HL-60 (cell line): ENCODE measurements around the gene GZMA.
"Not testable (repeated sequence)": the region's sequence is repeated elsewhere in the genome, so short reads cannot be mapped to it uniquely, and the experiment has no call there.

Source experiments
- DNase-seq, 2 experiments: peaks; one replicate each; pipeline ENCODE4 v3.0.0-alpha.2; 2010 to 2020; ENCODE audit warnings: low read depth in 1 of 2, low spot score in 1 of 2
- H3K27ac ChIP-seq: fragments of 250-450 bp; sonication (Bioruptor Pico); replicated peaks from 2 replicates; pipeline ENCODE4 v1.5.1; 2020; ENCODE audit warnings: mild to moderate bottlenecking, moderate library complexity
- H3K27me3 ChIP-seq: fragments of 250-450 bp; sonication (Bioruptor Pico); 2 replicates; pipeline ENCODE4 v1.5.1; 2021; ENCODE audit warnings: mild to moderate bottlenecking, moderate library complexity; ENCODE audit not compliant: insufficient read depth, poor library complexity, severe bottlenecking
- H3K4me3 ChIP-seq: replicated peaks from 2 replicates; pipeline ENCODE4 v1.5.1; 2011; ENCODE audit warnings: mild to moderate bottlenecking, control low read depth, low read length; ENCODE audit not compliant: insufficient read depth
- GABPA ChIP-seq: IDR thresholded peaks from 2 replicates; pipeline ENCODE4 v1.6.1; 2012; ENCODE audit warnings: low read depth
- POLR2AphosphoS5 ChIP-seq: IDR thresholded peaks from 2 replicates; pipeline ENCODE4 v1.6.1; 2012; ENCODE audit warnings: low read depth
- SPI1 ChIP-seq: IDR thresholded peaks from 2 replicates; pipeline ENCODE4 v1.6.1; 2012; ENCODE audit warnings: low read depth, mild to moderate bottlenecking, borderline replicate concordance
- TF ChIP-seq, protein P1 (sequence below): IDR thresholded peaks from one replicate; pipeline ENCODE4 v1.5.1; 2011; ENCODE audit warnings: low read length, control low read depth, inconsistent platforms; ENCODE audit not compliant: insufficient read depth
- TF ChIP-seq, protein P2 (sequence below): IDR thresholded peaks from 2 replicates; pipeline ENCODE4 v1.6.1; 2012; ENCODE audit warnings: low read depth; ENCODE audit not compliant: insufficient replicate concordance

The GZMA gene

DNA sequence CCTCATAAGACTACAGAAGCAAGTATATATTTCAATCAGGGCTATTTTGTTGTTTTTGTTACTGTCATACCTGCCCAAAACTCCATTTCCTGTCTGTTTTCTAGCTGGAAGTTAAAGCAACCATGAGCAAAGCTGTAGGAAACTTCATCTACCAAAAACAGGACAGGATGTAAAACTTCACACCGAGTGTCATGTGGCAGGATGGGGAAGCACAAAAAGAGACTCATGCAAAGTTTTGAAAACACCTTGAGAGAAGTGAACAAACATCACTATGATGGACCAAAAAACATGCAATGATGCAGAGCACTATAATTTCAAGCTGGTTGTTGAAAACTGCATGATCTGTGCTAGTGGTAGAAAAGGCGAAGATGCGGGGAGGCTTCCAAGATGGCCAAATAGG, 6.3 kb upstream of the GZMA start:
- Histone ChIP-seq H3K27ac (no peak overlapping the region), H3K4me3 (no peak overlapping the region), H3K27me3 (no peaks in the 10 kb centered on the region)
- no peak for DNase-seq
- TF ChIP-seq, protein P1, sequence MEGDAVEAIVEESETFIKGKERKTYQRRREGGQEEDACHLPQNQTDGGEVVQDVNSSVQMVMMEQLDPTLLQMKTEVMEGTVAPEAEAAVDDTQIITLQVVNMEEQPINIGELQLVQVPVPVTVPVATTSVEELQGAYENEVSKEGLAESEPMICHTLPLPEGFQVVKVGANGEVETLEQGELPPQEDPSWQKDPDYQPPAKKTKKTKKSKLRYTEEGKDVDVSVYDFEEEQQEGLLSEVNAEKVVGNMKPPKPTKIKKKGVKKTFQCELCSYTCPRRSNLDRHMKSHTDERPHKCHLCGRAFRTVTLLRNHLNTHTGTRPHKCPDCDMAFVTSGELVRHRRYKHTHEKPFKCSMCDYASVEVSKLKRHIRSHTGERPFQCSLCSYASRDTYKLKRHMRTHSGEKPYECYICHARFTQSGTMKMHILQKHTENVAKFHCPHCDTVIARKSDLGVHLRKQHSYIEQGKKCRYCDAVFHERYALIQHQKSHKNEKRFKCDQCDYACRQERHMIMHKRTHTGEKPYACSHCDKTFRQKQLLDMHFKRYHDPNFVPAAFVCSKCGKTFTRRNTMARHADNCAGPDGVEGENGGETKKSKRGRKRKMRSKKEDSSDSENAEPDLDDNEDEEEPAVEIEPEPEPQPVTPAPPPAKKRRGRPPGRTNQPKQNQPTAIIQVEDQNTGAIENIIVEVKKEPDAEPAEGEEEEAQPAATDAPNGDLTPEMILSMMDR, result no peak
- no peak for TF ChIP-seq SPI1
- TF ChIP-seq GABPA, result no peak
- TF ChIP-seq, protein P2, sequence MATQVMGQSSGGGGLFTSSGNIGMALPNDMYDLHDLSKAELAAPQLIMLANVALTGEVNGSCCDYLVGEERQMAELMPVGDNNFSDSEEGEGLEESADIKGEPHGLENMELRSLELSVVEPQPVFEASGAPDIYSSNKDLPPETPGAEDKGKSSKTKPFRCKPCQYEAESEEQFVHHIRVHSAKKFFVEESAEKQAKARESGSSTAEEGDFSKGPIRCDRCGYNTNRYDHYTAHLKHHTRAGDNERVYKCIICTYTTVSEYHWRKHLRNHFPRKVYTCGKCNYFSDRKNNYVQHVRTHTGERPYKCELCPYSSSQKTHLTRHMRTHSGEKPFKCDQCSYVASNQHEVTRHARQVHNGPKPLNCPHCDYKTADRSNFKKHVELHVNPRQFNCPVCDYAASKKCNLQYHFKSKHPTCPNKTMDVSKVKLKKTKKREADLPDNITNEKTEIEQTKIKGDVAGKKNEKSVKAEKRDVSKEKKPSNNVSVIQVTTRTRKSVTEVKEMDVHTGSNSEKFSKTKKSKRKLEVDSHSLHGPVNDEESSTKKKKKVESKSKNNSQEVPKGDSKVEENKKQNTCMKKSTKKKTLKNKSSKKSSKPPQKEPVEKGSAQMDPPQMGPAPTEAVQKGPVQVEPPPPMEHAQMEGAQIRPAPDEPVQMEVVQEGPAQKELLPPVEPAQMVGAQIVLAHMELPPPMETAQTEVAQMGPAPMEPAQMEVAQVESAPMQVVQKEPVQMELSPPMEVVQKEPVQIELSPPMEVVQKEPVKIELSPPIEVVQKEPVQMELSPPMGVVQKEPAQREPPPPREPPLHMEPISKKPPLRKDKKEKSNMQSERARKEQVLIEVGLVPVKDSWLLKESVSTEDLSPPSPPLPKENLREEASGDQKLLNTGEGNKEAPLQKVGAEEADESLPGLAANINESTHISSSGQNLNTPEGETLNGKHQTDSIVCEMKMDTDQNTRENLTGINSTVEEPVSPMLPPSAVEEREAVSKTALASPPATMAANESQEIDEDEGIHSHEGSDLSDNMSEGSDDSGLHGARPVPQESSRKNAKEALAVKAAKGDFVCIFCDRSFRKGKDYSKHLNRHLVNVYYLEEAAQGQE, result no peak
- TF ChIP-seq POLR2AphosphoS5, result no peak

DNA sequence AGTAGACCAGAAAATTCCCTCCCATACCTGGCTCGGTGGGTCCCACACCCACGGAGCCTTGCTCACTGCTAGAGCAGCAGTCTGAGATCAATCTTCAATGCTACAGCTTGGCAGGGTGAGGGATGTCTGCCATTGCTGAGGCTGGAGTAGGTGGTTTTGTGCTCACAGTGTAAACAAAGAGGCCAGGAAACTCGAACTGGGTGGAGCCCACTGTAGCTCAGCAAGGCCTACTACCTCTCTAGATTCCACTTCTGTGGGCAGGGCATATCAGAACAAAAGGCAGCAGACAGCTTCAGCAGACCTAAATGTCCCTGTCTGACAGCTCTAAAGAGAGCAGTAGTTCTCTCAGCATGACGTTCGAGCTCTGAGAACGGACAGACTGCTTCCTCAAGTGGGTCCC, 5.6 kb upstream of the GZMA start:
- no peak for DNase-seq

DNA sequence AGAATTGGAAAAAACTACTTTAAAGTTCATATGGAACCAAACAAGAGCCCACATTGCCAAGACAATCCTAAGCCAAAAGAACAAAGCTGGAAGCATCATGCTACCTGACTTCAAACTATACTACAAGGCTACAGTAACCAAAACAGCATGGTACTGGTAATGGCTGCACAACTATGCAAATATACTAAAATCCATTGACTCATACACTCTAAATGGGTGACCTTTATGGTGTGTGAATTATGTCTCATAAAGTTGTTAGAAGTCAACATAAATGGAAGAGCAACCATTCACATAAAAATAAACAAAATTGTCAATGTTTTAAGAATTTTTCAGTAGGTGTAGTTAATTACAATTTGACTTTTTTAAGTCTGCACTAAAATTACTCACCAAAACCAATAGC, 1.3 kb upstream of the GZMA start:
- H3K27ac ChIP-seq, DNase-seq, H3K4me3 ChIP-seq, H3K27me3 ChIP-seq: not testable (repeated sequence)

More for the DNA sequence above, 5.6 kb upstream of the GZMA start:
- Histone ChIP-seq H3K27me3 (no peaks in the 10 kb centered on the region), H3K4me3 (no peak overlapping the region), H3K27ac (no peak overlapping the region)
- no peak for TF ChIP-seq POLR2AphosphoS5

DNA sequence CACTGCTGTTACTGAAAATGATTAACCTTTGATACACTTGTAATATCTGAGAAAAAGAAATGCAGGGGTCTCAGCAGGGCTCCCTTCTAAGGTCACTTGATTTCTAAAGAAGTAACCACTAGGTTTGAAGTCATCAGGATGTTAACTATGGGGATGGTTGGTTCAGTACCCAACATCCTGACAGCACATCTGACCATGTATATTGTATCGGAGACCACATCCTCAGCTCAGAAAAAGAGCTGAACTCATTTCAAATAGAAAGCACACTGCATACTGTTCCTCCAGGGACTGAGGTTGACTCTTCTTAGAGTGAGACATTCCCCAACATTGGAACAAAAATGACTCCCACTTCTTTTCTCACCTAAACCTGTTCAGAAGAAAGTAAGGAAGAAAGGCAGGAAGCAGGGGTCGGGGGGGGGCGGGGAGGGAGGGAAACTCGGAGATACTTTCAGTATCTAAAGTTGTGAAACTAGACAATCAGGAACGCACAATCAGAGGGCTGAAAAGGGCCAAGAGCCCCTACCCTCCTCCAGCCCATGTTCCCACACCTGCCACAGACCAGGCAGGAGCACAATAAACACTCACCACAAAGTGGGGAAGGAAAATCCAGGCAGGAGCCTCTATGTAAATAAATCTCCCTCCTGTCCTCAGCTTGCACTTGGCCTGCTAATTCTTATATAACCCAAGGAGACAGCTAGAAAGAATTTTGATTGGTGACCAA, 730 bp upstream of the GZMA start:
- H3K27me3 ChIP-seq, result no peaks in the 10 kb centered on the region
- DNase-seq, result no peak
- no peak overlapping the region for H3K27ac ChIP-seq
- no peak for TF ChIP-seq POLR2AphosphoS5
- TF ChIP-seq SPI1, result no peak
- TF ChIP-seq, protein P1, result no peak
- TF ChIP-seq, protein P2, result no peak
- H3K4me3 ChIP-seq, result no peak overlapping the region
